Ishikawa (cell line): ENCODE measurements around the gene EYS.

ENCODE experiments used
- CEBPB ChIP-seq: IDR thresholded peaks from 2 replicates; pipeline ENCODE4 v1.6.1; 2012
- CREB1 ChIP-seq: IDR thresholded peaks from 2 replicates; pipeline ENCODE4 v1.6.1; 2012; ENCODE audit warnings: low read depth
- EGR1 ChIP-seq: IDR thresholded peaks from 2 replicates; pipeline ENCODE4 v1.6.1; 2012
- EP300 ChIP-seq: IDR thresholded peaks from 2 replicates; pipeline ENCODE4 v1.6.1; 2012; ENCODE audit warnings: borderline replicate concordance
- FOXM1 ChIP-seq: IDR thresholded peaks from 2 replicates; pipeline ENCODE4 v1.6.1; 2012; ENCODE audit warnings: low read depth, borderline replicate concordance
- NFIC ChIP-seq: IDR thresholded peaks from 2 replicates; pipeline ENCODE4 v1.6.1; 2012
- RAD21 ChIP-seq: IDR thresholded peaks from 2 replicates; pipeline ENCODE4 v1.6.1; 2012; ENCODE audit warnings: low read depth
- TAF1 ChIP-seq: IDR thresholded peaks from 2 replicates; pipeline ENCODE4 v1.6.1; 2012; ENCODE audit warnings: low read depth, mild to moderate bottlenecking
- TCF12 ChIP-seq: IDR thresholded peaks from 2 replicates; pipeline ENCODE4 v1.6.1; 2012; ENCODE audit warnings: low read depth
- TEAD4 ChIP-seq: IDR thresholded peaks from 2 replicates; pipeline ENCODE4 v1.6.1; 2012
- YY1 ChIP-seq: IDR thresholded peaks from 2 replicates; pipeline ENCODE4 v1.6.1; 2012; ENCODE audit warnings: low read depth
- ZBTB7A ChIP-seq: IDR thresholded peaks from 2 replicates; pipeline ENCODE4 v1.6.1; 2012; ENCODE audit warnings: low read depth
- TF ChIP-seq, protein P1 (sequence below): IDR thresholded peaks from 2 replicates; pipeline ENCODE4 v1.6.1; 2012; ENCODE audit warnings: low read depth, mild to moderate bottlenecking
- TF ChIP-seq, protein P2 (sequence below): IDR thresholded peaks from 2 replicates; pipeline ENCODE4 v1.6.1; 2012
- TF ChIP-seq, protein P3 (sequence below): IDR thresholded peaks from 2 replicates; pipeline ENCODE4 v1.6.1; 2012

Gene EYS

GRCh38 chr6:65285275-65285674, 421.8 kb downstream of the EYS start:
- TF ChIP-seq, protein P1, sequence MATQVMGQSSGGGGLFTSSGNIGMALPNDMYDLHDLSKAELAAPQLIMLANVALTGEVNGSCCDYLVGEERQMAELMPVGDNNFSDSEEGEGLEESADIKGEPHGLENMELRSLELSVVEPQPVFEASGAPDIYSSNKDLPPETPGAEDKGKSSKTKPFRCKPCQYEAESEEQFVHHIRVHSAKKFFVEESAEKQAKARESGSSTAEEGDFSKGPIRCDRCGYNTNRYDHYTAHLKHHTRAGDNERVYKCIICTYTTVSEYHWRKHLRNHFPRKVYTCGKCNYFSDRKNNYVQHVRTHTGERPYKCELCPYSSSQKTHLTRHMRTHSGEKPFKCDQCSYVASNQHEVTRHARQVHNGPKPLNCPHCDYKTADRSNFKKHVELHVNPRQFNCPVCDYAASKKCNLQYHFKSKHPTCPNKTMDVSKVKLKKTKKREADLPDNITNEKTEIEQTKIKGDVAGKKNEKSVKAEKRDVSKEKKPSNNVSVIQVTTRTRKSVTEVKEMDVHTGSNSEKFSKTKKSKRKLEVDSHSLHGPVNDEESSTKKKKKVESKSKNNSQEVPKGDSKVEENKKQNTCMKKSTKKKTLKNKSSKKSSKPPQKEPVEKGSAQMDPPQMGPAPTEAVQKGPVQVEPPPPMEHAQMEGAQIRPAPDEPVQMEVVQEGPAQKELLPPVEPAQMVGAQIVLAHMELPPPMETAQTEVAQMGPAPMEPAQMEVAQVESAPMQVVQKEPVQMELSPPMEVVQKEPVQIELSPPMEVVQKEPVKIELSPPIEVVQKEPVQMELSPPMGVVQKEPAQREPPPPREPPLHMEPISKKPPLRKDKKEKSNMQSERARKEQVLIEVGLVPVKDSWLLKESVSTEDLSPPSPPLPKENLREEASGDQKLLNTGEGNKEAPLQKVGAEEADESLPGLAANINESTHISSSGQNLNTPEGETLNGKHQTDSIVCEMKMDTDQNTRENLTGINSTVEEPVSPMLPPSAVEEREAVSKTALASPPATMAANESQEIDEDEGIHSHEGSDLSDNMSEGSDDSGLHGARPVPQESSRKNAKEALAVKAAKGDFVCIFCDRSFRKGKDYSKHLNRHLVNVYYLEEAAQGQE: no peak
- TF ChIP-seq RAD21: no peak
- no peak for TF ChIP-seq EGR1
- no peak for TF ChIP-seq ZBTB7A
- TF ChIP-seq EP300: no peak
- no peak for TF ChIP-seq YY1
- TF ChIP-seq CREB1: no peak
- no peak for TF ChIP-seq TAF1
- TF ChIP-seq CEBPB: no peak
- TF ChIP-seq TEAD4: no peak
- TF ChIP-seq FOXM1: no peak
- TF ChIP-seq, protein P2, sequence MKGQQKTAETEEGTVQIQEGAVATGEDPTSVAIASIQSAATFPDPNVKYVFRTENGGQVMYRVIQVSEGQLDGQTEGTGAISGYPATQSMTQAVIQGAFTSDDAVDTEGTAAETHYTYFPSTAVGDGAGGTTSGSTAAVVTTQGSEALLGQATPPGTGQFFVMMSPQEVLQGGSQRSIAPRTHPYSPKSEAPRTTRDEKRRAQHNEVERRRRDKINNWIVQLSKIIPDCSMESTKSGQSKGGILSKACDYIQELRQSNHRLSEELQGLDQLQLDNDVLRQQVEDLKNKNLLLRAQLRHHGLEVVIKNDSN: no peak
- TF ChIP-seq, protein P3, sequence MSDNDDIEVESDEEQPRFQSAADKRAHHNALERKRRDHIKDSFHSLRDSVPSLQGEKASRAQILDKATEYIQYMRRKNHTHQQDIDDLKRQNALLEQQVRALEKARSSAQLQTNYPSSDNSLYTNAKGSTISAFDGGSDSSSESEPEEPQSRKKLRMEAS: no peak
- TF ChIP-seq TCF12: no peak
- TF ChIP-seq NFIC: no peak

- no peak for TF ChIP-seq RAD21
- no peak for TF ChIP-seq EGR1
- TF ChIP-seq, protein P3: no peak
- no peak for TF ChIP-seq EP300
- no peak for TF ChIP-seq ZBTB7A
- no peak for TF ChIP-seq TEAD4
- TF ChIP-seq YY1: no peak
- no peak for TF ChIP-seq CREB1
- TF ChIP-seq, protein P2: no peak
- TF ChIP-seq, protein P1: no peak
- TF ChIP-seq CEBPB: no peak
- no peak for TF ChIP-seq FOXM1
- TF ChIP-seq NFIC: no peak
Measured at GRCh38 chr6:65280060-65280459, 427.0 kb downstream of the EYS start.

DNA sequence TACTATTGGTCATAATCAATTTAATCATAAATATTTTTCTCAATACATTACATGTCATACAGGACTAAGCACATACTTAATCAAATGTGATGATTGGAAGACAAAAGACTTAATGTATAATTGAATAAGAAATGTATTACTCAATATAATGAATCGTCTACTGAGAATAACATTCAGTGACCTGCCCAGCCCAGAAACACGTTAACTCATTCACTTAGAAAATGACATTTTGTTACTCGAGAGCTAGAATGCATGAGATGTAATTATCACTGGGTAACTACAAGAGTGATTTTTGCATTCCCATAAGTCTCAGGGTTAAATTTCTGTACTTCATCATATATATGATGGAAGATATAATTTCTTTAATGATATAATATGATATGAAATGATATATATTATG, 444.8 kb downstream of the EYS start:
- TF ChIP-seq CREB1: no peak
- TF ChIP-seq FOXM1: no peak
- TF ChIP-seq CEBPB: no peak
- TF ChIP-seq, protein P3: no peak
- TF ChIP-seq TCF12: no peak
- no peak for TF ChIP-seq ZBTB7A
- TF ChIP-seq, protein P2: no peak
- TF ChIP-seq EP300: no peak
- TF ChIP-seq YY1: no peak
- TF ChIP-seq EGR1: no peak
- no peak for TF ChIP-seq RAD21
- TF ChIP-seq TAF1: no peak
- no peak for TF ChIP-seq NFIC
- TF ChIP-seq, protein P1: no peak
- TF ChIP-seq TEAD4: no peak

- no peak for TF ChIP-seq NFIC
- no peak for TF ChIP-seq FOXM1
- TF ChIP-seq, protein P3: no peak
- TF ChIP-seq ZBTB7A: no peak
Measured at GRCh38 chr6:65259982-65260381, 447.0 kb downstream of the EYS start.
